A549 (cell line): ENCODE results near the gene HYAL3. TPM values are rescaled to one million over a fixed set of nuclear protein-coding genes. Genes with fewer than 3 reads are reported as not detected.
"Not testable (repeated sequence)": the region's sequence is repeated elsewhere in the genome, so short reads cannot be mapped to it uniquely, and the experiment has no call there.

ENCODE experiments used
- ATAC-seq, 2 experiments: fragments of 200-7000 bp in 1 of 2; fragments of >200 bp in 1 of 2; cut with Nextera tagmentation in 1 of 2; cut with Tn5 transposase in 1 of 2; 3 replicates each; pipeline versions ENCODE4 v1.8.0 to v1.9.1; 2018 to 2020; ENCODE audit warnings: mild to moderate bottlenecking in 1 of 2, moderate library complexity in 1 of 2
- CTCF ChIA-PET: fragments of 300-600 bp; sonication (Branson Sonifier 250); formaldehyde crosslinking; extraction: SDS; loops from one replicate; lab custom pipeline; 2021; ENCODE audit warnings: antibody characterized with exemption, inconsistent platforms; lab: Yijun Ruan, JAX
- POLR2A ChIA-PET: fragments of 350-600 bp; formaldehyde crosslinking; extraction: SDS; loops from one replicate; lab custom pipeline; 2021; ENCODE audit warnings: antibody characterized with exemption, inconsistent platforms; lab: Yijun Ruan, JAX
- DNase-seq, 2 experiments: peaks; one replicate each; pipeline versions ENCODE4 v3.0.0 to v3.0.0-alpha.2; 2011 to 2016; ENCODE audit warnings: low read depth in 1 of 2, low spot score in 1 of 2
- FAIRE-seq: peaks from 2 replicates; lab custom pipeline; 2011; peaks lifted over from hg19 to GRCh38; lab: Jason Lieb, UNC
- H3K27ac ChIP-seq, 2 experiments: fragments of >200 bp; sonication (Bioruptor Twin); formaldehyde crosslinking; 3 replicates each; pipeline ENCODE4 v1.5.1; 2016 to 2017
- H3K4me1 ChIP-seq: fragments of >200 bp; sonication (Bioruptor Twin); formaldehyde crosslinking; 3 replicates; pipeline ENCODE4 v1.6.1; 2016
- H3K4me2 ChIP-seq: fragments of >200 bp; sonication (Bioruptor Twin); formaldehyde crosslinking; 3 replicates; pipeline ENCODE4 v1.6.1; 2016
- H3K4me3 ChIP-seq: fragments of >200 bp; sonication (Bioruptor Twin); formaldehyde crosslinking; 3 replicates; pipeline ENCODE4 v1.5.1; 2016
- H3K9me3 ChIP-seq: fragments of >200 bp; sonication (Bioruptor Twin); formaldehyde crosslinking; 3 replicates; pipeline ENCODE4 v1.6.1; 2016
- CBX2 ChIP-seq: fragments of 200-600 bp; sonication (generic); IDR thresholded peaks from 2 replicates; pipeline ENCODE4 v1.6.1; 2016; ENCODE audit warnings: low read depth, mild to moderate bottlenecking, borderline replicate concordance
- CHD4 ChIP-seq: fragments of 200-600 bp; sonication (generic); IDR thresholded peaks from 2 replicates; pipeline ENCODE4 v1.6.1; 2016; ENCODE audit warnings: antibody characterized with exemption, mild to moderate bottlenecking, borderline replicate concordance
- EHMT2 ChIP-seq: fragments of 200-600 bp; sonication (generic); IDR thresholded peaks from 2 replicates; pipeline ENCODE4 v1.6.1; 2016; ENCODE audit warnings: antibody characterized with exemption, low read depth, mild to moderate bottlenecking, moderate library complexity
- FOSB ChIP-seq: fragments of 250-450 bp; sonication (Bioruptor Pico); IDR thresholded peaks from 2 replicates; pipeline ENCODE4 v1.5.0; 2020; ENCODE audit warnings: mild to moderate bottlenecking, moderate library complexity
- FOSL2 ChIP-seq, 2 experiments: fragments of 450-650 bp in 1 of 2; fragments of >200 bp in 1 of 2; sonication (Bioruptor Twin) in 1 of 2; formaldehyde crosslinking; IDR thresholded peaks; 2 replicates each; pipeline versions ENCODE4 v1.5.0 to v1.6.1; 2016 to 2020; ENCODE audit warnings: mild to moderate bottlenecking in 1 of 2, moderate library complexity in 1 of 2
- GATA3 ChIP-seq: IDR thresholded peaks from 2 replicates; pipeline ENCODE4 v1.6.1; 2012; ENCODE audit warnings: borderline replicate concordance
- HOXB5 ChIP-seq: fragments of 250-450 bp; sonication (Bioruptor Pico); IDR thresholded peaks from 2 replicates; pipeline ENCODE4 v1.5.0; 2020; ENCODE audit warnings: mild to moderate bottlenecking, moderate library complexity
- JUNB ChIP-seq: fragments of >200 bp; sonication (Bioruptor Twin); formaldehyde crosslinking; IDR thresholded peaks from 2 replicates; pipeline ENCODE4 v1.6.1; 2016
- KDM1A ChIP-seq: fragments of 200-600 bp; sonication (generic); IDR thresholded peaks from 2 replicates; pipeline ENCODE4 v1.6.1; 2016; ENCODE audit warnings: low read depth, mild to moderate bottlenecking
- MAFK ChIP-seq: fragments of 450-650 bp; IDR thresholded peaks from 2 replicates; pipeline ENCODE4 v1.6.1; 2014; ENCODE audit not compliant: partially characterized antibody
- MYC ChIP-seq: IDR thresholded peaks from 2 replicates; pipeline ENCODE4 v1.6.1; 2012; ENCODE audit warnings: mild to moderate bottlenecking, inconsistent platforms, low read length, improper control_type of control experiment, borderline replicate concordance
- PHF8 ChIP-seq: fragments of 200-600 bp; sonication (generic); IDR thresholded peaks from 2 replicates; pipeline ENCODE4 v1.6.1; 2016; ENCODE audit warnings: low read depth, mild to moderate bottlenecking, antibody characterized with exemption, moderate library complexity, borderline replicate concordance
- TFCP2L1 ChIP-seq: fragments of 250-450 bp; sonication (Bioruptor Pico); IDR thresholded peaks from 2 replicates; pipeline ENCODE4 v1.5.0; 2021; ENCODE audit warnings: mild to moderate bottlenecking
- WGBS: methylation state at CpG from one replicate; pipeline ENCODE4 v1.1.6; 2017; ENCODE audit errors: missing lambda C conversion rate; 5-methylcytosine and 5-hydroxymethylcytosine counted together
- polyA plus RNA-seq, 4 experiments: library from polyadenylated mRNA; depleted of rRNA in 3 of 4; stranded (reverse); fragments of >200 nt; fragmentation: RNase III in 1 of 4; extraction: RNeasy Plus Mini Kit Qiagen cat#74134 plus additional on column Dnase treatment in 1 of 4; gene quantifications; 2 replicates in 3 of 4; 3 replicates in 1 of 4; pipeline ENCODE4 v1.2.3, GENCODE V29; 2011 to 2017
- TF ChIP-seq, protein P1 (sequence below): IDR thresholded peaks from 2 replicates; pipeline ENCODE4 v1.6.1; 2012
- TF ChIP-seq, protein P2 (sequence below): fragments of >200 bp; sonication (Bioruptor Twin); formaldehyde crosslinking; IDR thresholded peaks from 3 replicates; pipeline ENCODE4 v1.5.1; 2016
- TF ChIP-seq, protein P3 (sequence below): fragments of >200 bp; sonication (Bioruptor Twin); formaldehyde crosslinking; IDR thresholded peaks from 3 replicates; pipeline ENCODE4 v1.6.1; 2016

The HYAL3 gene
- polyA plus RNA-seq, 2 of the 4 experiments (the other 2 are of a cell fraction): 3.0 to 5.0 TPM

DNA sequence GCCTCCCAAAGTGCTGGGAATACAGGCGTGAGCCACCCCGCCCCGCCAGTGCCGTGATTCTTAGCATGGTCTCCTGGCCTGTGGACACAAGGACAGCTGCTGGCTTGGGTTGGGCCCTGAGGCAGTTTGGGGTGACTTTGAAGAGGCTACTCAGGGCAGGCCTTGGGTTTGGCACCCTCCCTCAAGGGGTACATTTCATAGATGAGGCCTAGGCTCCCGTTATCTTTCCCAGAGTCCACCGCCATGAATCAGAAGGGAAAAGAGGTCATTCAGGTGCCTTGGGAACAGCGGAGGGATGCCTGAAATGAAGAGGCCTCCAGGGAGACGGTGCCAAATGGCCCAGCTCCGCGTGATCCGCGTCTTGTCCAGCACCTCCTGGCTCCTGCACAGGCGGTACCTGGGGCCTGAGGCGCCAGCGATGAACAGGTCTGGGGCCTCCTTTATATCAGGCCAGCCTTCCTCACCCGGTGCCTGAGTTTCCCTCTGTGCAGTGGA lies 53.9 kb downstream of the HYAL3 start:
- POLR2A ChIA-PET: interaction anchor here (0.7 kb wide), 1 partner anchor 11 kb away, joined by 3 read pairs; no protein-coding TSS in a partner anchor

DNA sequence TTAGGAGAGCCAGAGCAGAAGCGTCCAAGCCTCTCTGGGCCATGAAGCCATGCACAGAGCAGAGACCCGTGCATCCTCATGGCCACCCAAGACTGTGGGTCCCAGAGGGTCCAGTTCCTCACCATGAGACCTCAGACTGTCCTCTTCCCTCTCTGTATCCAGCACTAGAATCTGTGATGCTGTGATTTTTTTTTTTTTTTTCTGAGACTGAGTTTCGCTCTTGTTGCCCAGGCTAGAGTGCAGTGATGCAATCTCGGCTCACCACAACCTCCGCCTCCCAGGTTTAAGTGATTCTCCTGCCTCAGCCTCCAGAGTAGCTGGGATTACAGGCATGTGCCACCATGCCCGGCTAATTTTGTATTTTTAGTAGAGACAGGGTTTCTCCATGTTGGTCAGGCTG lies 54.4 kb downstream of the HYAL3 start:
- H3K4me3 ChIP-seq, H3K9me3 ChIP-seq, DNase-seq, FAIRE-seq, ATAC-seq, H3K4me2 ChIP-seq: not testable (repeated sequence)
- Histone ChIP-seq H3K4me1 (peaks cover 35% of the 10 kb centered on the region), H3K27ac (peak overlapping the region in 1 of 2 experiments; percentile 32; a peak in 2 of 6 replicates)
- 93% methylated on average over 6 of the region's 6 CpGs for WGBS
- CTCF ChIA-PET: interaction anchor here (0.8 to 1.2 kb wide), 5 partner anchors 12 to 51 kb away, joined by 3 to 4 read pairs (median 3); no protein-coding TSS in a partner anchor
- POLR2A ChIA-PET: interaction anchor here (0.7 to 1.2 kb wide), 2 partner anchors 9 to 12 kb away, joined by 3 to 6 read pairs; partner anchors contain the start of gene GNAI2

More for the DNA sequence above, 53.9 kb downstream of the HYAL3 start:
- H3K27ac ChIP-seq: peak overlapping the region; percentile 89 to 95
- H3K9me3 ChIP-seq: no peaks in the 10 kb centered on the region
- peaks cover 35% of the 10 kb centered on the region for H3K4me1 ChIP-seq
- H3K4me3 ChIP-seq: peak overlapping the region; percentile 41; the same call in 2 of the 3 replicates
- CTCF ChIA-PET: interaction anchor here (0.8 to 1.9 kb wide), 6 partner anchors 12 to 56 kb away, joined by 3 to 4 read pairs (median 3); no protein-coding TSS in a partner anchor
- peak; percentile 1 to 10; a peak in 3 of 6 replicates for ATAC-seq
- H3K4me2 ChIP-seq: peak overlapping the region; percentile 83
- no peak for FAIRE-seq
- no peak for TF ChIP-seq PHF8
- TF ChIP-seq, protein P1, sequence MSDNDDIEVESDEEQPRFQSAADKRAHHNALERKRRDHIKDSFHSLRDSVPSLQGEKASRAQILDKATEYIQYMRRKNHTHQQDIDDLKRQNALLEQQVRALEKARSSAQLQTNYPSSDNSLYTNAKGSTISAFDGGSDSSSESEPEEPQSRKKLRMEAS: no peak
- no peak for TF ChIP-seq CBX2
- TF ChIP-seq, all 56 proteins: peak for 0
- no peak for DNase-seq
- 93% methylated on average over 13 of the region's 16 CpGs for whole genome bisulfite sequencing

DNA sequence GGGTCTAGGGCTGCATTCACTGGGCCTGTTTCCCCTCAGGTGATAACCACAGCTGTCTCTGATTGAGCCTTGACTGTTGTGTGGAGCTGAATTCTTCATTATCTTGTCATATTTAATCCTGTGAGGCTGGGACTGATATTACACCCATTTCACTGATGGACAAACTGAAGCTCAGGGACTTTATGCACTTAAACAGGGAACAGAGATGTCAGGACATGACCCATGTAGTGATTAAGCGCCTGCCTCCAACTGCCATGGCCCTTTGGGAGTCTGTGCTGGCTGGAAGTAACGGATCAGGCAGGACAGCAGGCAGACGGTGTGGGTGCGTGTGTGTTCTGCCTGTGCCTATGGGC lies 55.7 kb downstream of the HYAL3 start:
- no peak for DNase-seq
- 100% methylated on average over 4 of the region's 4 CpGs for whole genome bisulfite sequencing
- CTCF ChIA-PET: interaction anchor here (0.7 to 4.7 kb wide), 8 partner anchors 11 to 49 kb away, joined by 3 to 27 read pairs (median 3); no protein-coding TSS in a partner anchor
- POLR2A ChIA-PET: interaction anchor here (1.2 kb wide), 1 partner anchor 8 kb away, joined by 6 read pairs; the partner anchor contains the start of gene GNAI2
- ATAC-seq: no peak
- TF ChIP-seq FOSL2 (IDR thresholded peaks at IDR 0.05): no peak
- no peak for TF ChIP-seq FOSL2 (CRISPR knock-in tag; IDR thresholded peaks at IDR 0.05)
- TF ChIP-seq KDM1A: peak; percentile 43; the same call in 1 of the 2 replicates
- TF ChIP-seq, protein P1: no peak
- TF ChIP-seq, all 56 proteins: peak for 1
- Histone ChIP-seq H3K27ac (peak overlapping the region in 1 of 2 experiments; percentile 40; a peak in 2 of 6 replicates), H3K4me2 (no peak overlapping the region), H3K4me1 (peaks cover 35% of the 10 kb centered on the region), H3K9me3 (no peaks in the 10 kb centered on the region), H3K4me3 (no peak overlapping the region)
- FAIRE-seq: no peak

DNA sequence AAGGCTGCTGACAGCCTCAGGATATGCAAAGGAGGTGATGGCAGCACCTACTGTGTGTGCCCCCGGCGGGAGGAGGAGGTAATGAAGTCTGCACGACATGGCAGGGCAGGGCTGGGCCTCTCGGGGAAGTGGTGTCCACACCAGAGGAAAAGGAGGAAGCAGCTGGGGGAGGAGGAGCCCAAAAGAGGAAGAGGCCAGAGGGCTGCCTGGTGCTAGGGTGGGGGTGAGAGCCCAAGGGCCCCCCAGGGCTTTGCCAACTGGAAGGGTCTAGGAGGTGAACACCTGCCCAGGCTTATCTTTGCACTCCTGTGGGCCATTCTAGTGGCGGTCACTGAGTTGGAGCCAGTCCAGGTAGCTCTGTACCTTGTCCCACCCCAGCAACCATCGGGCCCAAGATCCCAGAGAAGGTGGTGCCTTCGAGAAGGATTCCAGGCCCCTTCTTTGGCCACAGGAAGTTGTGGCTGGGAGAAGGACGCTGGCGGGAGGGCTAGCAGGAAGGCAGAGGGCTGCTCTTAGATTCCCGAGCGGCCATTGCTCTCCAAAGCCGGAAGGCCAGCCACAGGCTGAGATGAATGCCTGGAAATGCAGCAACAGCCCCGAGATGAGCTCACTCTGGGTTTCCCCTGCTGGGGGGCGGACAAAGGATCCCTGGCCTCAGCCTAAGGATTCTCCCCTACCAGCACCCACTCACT lies 56.2 kb downstream of the HYAL3 start:
- DNase-seq (no peak), ATAC-seq (no peak), FAIRE-seq (no peak)
- H3K4me1 ChIP-seq: peaks cover 35% of the 10 kb centered on the region
- H3K9me3 ChIP-seq: no peaks in the 10 kb centered on the region
- POLR2A ChIA-PET: no interaction called here
- peak overlapping the region in 1 of 2 experiments; percentile 40; a peak in 2 of 6 replicates for H3K27ac ChIP-seq
- 72% methylated on average over 11 of the region's 14 CpGs for WGBS
- no peak overlapping the region for H3K4me3 ChIP-seq
- H3K4me2 ChIP-seq: no peak overlapping the region
- TF ChIP-seq, protein P2, sequence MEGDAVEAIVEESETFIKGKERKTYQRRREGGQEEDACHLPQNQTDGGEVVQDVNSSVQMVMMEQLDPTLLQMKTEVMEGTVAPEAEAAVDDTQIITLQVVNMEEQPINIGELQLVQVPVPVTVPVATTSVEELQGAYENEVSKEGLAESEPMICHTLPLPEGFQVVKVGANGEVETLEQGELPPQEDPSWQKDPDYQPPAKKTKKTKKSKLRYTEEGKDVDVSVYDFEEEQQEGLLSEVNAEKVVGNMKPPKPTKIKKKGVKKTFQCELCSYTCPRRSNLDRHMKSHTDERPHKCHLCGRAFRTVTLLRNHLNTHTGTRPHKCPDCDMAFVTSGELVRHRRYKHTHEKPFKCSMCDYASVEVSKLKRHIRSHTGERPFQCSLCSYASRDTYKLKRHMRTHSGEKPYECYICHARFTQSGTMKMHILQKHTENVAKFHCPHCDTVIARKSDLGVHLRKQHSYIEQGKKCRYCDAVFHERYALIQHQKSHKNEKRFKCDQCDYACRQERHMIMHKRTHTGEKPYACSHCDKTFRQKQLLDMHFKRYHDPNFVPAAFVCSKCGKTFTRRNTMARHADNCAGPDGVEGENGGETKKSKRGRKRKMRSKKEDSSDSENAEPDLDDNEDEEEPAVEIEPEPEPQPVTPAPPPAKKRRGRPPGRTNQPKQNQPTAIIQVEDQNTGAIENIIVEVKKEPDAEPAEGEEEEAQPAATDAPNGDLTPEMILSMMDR: no peak
- TF ChIP-seq TFCP2L1 (CRISPR knock-in tag): no peak
- TF ChIP-seq HOXB5: no peak
- no peak for TF ChIP-seq JUNB
- no peak for TF ChIP-seq GATA3
- TF ChIP-seq CHD4: no peak
- TF ChIP-seq FOSB (CRISPR knock-in tag): no peak
- no peak for TF ChIP-seq MYC
- TF ChIP-seq EHMT2: no peak
- TF ChIP-seq MAFK: no peak
- TF ChIP-seq, protein P3, sequence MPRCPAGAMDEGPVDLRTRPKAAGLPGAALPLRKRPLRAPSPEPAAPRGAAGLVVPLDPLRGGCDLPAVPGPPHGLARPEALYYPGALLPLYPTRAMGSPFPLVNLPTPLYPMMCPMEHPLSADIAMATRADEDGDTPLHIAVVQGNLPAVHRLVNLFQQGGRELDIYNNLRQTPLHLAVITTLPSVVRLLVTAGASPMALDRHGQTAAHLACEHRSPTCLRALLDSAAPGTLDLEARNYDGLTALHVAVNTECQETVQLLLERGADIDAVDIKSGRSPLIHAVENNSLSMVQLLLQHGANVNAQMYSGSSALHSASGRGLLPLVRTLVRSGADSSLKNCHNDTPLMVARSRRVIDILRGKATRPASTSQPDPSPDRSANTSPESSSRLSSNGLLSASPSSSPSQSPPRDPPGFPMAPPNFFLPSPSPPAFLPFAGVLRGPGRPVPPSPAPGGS: no peak
- TF ChIP-seq, all 56 proteins: peak for 0
- CTCF ChIA-PET: interaction anchor here (0.8 to 4.7 kb wide), 7 partner anchors 11 to 49 kb away, joined by 3 to 27 read pairs (median 3); no protein-coding TSS in a partner anchor
